AG04450 (cell line): ENCODE results near the gene SUN5. TPM values are rescaled to one million over a fixed set of nuclear protein-coding genes. Genes with fewer than 3 reads are reported as not detected.
"Not testable (repeated sequence)": the region's sequence is repeated elsewhere in the genome, so short reads cannot be mapped to it uniquely, and the experiment has no call there.

ENCODE experiments used
- CTCF ChIA-PET: fragments of 300-600, 350-600 bp; formaldehyde crosslinking; extraction: SDS; loops from one replicate; lab custom pipeline; 2022; ENCODE audit warnings: antibody characterized with exemption, inconsistent platforms; lab: Charles Lee
- POLR2A ChIA-PET: fragments of 350-600 bp; formaldehyde crosslinking; extraction: SDS; loops from one replicate; lab custom pipeline; 2021; ENCODE audit warnings: antibody characterized with exemption, inconsistent platforms; lab: Yijun Ruan, JAX
- DNase-seq: peaks from one replicate; pipeline ENCODE4 v3.0.0-alpha.2; 2011; ENCODE audit warnings: low read depth, low spot score
- H3K27ac ChIP-seq: one replicate; pipeline ENCODE4 v1.5.1; 2012; ENCODE audit warnings: low read depth, low read length, control low read depth
- H3K27me3 ChIP-seq: one replicate; pipeline ENCODE4 v1.6.0; 2012; ENCODE audit warnings: low read length; ENCODE audit not compliant: control insufficient read depth, insufficient read depth
- H3K4me3 ChIP-seq: 2 replicates; pipeline ENCODE4 v1.5.1; 2011; ENCODE audit warnings: mild to moderate bottlenecking, low read depth, low read length, control low read depth
- H3K9me3 ChIP-seq: 2 replicates; pipeline ENCODE4 v1.5.1; 2012; ENCODE audit warnings: low read length; ENCODE audit not compliant: control insufficient read depth, insufficient read depth
- polyA plus RNA-seq: library from polyadenylated mRNA; depleted of rRNA; stranded (reverse); fragments of >200 nt; gene quantifications from 2 replicates; pipeline ENCODE4 v1.2.3, GENCODE V29; 2011
- TF ChIP-seq, protein P1 (sequence below): IDR thresholded peaks from 2 replicates; pipeline ENCODE4 v1.5.1; 2011; ENCODE audit warnings: low read depth, low read length, control low read depth, inconsistent platforms

Gene SUN5
- polyA plus RNA-seq, 1 experiment = not detected

DNA sequence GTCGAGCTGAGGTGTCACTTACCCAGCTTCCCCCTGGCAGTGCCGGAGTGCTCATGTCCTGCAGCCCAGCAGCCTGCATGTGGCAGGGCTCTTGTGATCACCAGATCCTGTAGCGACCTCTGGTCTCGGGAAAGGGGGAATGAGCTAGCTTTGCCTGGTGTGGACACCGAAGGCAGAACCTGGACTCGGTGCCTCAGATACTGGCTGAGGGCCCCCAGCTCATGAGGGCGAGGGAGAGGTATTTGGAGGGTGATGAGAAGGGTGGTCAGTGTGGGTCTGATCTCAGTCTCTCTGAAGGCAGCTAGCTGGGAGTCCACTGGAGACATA is 26.3 kb downstream of the SUN5 start:
- DNase-seq = no peak
- POLR2A ChIA-PET = no interaction called here
- TF ChIP-seq, protein P1, sequence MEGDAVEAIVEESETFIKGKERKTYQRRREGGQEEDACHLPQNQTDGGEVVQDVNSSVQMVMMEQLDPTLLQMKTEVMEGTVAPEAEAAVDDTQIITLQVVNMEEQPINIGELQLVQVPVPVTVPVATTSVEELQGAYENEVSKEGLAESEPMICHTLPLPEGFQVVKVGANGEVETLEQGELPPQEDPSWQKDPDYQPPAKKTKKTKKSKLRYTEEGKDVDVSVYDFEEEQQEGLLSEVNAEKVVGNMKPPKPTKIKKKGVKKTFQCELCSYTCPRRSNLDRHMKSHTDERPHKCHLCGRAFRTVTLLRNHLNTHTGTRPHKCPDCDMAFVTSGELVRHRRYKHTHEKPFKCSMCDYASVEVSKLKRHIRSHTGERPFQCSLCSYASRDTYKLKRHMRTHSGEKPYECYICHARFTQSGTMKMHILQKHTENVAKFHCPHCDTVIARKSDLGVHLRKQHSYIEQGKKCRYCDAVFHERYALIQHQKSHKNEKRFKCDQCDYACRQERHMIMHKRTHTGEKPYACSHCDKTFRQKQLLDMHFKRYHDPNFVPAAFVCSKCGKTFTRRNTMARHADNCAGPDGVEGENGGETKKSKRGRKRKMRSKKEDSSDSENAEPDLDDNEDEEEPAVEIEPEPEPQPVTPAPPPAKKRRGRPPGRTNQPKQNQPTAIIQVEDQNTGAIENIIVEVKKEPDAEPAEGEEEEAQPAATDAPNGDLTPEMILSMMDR = no peak
- Histone ChIP-seq H3K27me3 (peaks cover 19% of the 10 kb centered on the region), H3K9me3 (no peaks in the 10 kb centered on the region), H3K27ac (no peak overlapping the region), H3K4me3 (no peak overlapping the region)
- CTCF ChIA-PET = no interaction called here

DNA sequence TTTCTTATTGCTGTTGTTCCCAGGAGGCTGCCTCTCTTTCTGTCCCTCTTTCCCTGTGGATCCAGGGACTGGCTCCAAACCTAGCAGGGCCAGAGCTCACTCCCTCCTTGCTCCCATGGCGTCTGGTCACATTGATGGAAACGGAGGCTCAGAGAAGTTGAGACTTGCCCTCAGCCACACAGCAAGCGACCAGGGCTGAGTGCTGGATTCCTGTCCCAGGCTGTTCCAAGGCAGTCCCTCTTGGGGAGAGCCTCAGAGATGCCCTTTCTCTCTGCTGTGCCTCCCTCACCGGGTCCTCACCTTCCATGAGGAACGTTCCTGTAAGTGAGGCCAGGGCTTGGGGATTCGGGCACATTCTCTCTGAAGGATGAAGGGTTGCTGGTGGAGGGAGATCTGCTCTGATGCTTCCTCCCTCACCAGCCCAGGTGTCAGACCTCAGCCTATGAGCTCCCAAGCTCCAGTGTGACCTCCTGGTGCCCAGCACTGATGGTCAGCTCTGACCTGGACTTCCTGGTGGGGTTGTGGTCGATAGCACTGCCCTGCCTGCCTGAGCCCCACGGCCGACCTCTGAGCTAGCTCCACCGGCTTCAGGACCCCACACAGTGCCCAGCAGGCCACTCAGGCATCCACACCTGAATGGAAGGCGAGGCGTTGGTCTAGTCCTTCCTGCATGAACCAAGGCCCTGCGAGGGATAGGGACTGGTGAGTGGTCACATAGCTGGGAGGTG is 26.8 kb downstream of the SUN5 start:
- Histone ChIP-seq H3K9me3 (no peaks in the 10 kb centered on the region), H3K4me3 (no peak overlapping the region), H3K27me3 (peaks cover 19% of the 10 kb centered on the region), H3K27ac (no peak overlapping the region)
- DNase-seq = no peak
- CTCF ChIA-PET = no interaction called here
- TF ChIP-seq, protein P1 = no peak
- POLR2A ChIA-PET = no interaction called here

DNA sequence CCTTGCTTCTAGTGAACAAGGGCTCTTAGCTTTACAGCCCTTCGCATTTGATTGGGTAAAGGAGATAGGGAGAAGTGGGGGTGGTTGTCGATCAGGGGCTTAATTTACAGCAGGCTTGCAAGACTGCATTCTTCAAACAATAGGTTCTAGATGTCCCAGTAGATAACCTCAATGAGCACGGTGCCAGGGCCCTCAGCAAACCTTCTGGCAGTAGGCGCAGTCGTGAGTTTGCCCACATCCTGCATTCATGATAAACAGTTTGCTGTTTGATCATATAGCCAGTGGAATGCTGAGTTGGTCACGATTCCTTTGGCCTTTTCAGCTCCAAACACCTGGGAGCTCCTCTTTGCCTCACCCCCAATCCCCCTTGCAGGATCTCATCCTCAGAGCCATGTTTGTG is 27.5 kb downstream of the SUN5 start:
- ChIA-PET POLR2A (no interaction called here), CTCF (no interaction called here)
- Histone ChIP-seq H3K9me3 (no peaks in the 10 kb centered on the region), H3K27me3 (peaks cover 19% of the 10 kb centered on the region), H3K4me3 (no peak overlapping the region), H3K27ac (no peak overlapping the region)
- TF ChIP-seq, protein P1 = no peak
- no peak for DNase-seq

DNA sequence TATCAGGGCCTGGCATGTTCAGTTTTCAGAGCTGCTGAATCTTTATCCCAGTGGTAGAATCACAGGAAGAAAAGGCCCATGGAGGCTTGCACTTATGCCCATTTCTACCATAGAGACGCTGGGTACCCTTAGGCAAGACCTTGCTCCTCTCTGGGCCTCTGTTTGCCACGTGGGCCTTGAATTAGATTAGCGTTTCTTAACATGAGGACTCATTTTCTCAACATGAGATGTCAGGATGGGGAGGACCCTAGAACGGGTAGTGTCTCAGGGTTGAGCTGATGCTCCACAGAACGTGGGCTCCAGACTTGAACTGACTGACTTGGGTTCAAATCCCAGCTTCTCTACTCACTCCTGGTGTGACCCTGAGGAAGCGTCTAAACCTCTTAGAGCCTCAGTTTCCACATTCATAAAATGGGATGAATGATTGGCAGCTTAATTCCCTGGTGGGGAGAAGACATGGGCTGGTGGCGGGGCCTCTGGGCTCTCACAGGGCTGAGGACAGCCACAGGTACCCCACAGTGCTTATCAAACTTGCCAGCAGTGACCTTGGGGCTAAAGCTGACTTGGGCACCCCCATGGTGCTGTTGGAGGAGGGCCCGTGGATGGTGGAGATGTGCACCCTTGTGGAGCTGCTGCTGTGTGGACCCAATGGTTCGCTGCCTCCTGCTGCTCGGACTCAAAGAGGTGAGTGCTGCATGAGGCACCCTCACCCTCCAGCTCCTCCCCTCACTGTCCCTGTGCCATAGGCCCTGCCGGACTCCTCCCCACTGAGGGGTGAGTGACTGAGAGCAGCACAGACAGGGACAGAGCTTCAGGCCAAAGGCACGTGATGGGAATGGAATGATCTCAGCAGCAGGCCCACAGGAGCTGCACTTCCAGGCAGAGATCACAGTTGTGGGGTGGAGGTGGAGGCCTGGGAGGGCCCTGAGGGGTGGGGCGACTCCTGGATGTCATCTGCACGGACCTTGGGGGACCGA is 28.2 kb downstream of the SUN5 start:
- H3K4me3 ChIP-seq = no peak overlapping the region
- TF ChIP-seq, protein P1 = no peak
- no peak for DNase-seq
- H3K27me3 ChIP-seq = peaks cover 19% of the 10 kb centered on the region
- no peaks in the 10 kb centered on the region for H3K9me3 ChIP-seq
- no peak overlapping the region for H3K27ac ChIP-seq
- POLR2A ChIA-PET = no interaction called here
- CTCF ChIA-PET = no interaction called here

DNA sequence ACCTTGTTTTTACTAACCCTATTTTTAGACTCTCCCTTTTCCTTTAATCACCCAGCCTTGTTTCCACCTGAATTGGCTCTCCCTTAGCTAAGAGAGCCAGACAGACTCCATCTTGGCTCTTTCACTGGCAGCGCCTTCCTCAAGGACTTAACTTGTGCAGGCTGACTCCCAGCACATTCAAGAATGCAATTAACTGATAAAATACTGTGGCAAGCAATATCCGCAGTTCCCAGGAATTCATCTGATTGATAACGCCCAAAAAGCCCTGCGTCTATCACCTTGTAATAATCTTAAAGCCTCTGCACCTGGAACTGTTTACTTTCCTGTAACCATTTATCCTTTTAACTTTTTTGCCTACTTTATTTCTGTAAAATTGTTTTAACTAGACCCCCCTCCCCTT is 29.1 kb downstream of the SUN5 start:
- H3K9me3 ChIP-seq, DNase-seq, CTCF ChIA-PET, H3K4me3 ChIP-seq, H3K27ac ChIP-seq, POLR2A ChIA-PET: not testable (repeated sequence)
- peaks cover 19% of the 10 kb centered on the region for H3K27me3 ChIP-seq

DNA sequence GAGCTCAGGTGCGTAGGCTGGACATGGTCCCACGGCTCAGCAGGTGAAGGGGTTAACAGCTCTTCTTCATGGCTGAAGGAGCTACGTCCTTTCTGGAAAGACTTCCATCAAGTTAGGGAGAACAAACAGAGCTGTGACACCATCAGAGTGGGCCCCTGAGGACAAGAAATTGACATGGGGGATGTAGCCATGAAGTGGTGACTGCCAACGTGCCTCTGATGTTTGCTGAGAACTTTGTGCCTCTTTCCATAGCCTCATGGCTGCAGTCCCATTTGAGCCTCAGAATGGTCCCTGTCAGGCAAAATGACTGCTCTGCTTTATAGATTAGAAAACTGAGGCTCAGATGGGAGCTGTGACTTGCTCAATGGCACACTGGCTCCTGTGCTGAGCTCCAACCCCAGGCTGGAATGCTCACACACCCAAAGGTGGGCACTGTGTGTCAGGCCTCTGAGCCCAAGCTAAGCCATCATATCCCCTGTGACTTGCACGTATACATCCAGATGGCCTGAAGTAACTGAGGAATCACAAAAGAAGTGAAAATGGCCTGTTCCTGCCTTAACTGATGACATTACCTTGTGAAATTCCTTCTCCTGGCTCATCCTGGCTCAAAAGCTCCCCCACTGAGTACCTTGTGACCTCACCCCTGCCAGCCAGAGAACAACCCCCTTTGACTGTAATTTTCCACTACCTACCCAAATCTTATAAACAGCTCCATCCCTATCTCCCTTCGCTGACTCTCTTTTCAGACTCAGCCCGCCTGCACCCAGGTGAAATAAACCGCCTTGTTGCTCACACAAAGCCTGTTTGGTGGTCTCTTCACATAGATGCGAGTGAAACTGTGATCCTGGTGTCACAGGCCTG is 29.8 kb downstream of the SUN5 start:
- H3K4me3 ChIP-seq, CTCF ChIA-PET, DNase-seq, POLR2A ChIA-PET, H3K9me3 ChIP-seq, H3K27ac ChIP-seq: not testable (repeated sequence)
- H3K27me3 ChIP-seq = peaks cover 18% of the 10 kb centered on the region
